ENCODE results near the gene SART1.

DNA sequence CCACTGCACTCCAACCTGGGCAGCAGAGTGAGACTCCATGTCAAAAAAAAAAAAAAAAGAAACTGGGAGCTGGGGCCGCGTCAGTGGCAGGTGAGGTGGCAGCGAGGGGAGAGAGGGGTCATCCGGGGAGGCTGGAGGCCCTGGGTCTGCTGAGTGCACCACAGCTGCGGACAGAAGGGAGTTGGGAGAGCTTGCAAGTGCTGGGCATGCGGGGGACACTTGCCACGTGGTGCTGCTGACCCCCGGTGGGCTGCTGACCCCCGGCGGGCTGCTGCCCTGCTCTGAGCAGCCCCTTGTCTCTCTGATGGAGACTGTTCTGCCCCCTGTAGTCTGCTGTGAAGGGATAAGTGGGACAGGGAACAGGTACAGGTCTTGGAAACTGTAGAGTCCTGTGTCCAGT, 39.7 kb upstream of the SART1 start:
- TF ChIP-seq, protein P1, sequence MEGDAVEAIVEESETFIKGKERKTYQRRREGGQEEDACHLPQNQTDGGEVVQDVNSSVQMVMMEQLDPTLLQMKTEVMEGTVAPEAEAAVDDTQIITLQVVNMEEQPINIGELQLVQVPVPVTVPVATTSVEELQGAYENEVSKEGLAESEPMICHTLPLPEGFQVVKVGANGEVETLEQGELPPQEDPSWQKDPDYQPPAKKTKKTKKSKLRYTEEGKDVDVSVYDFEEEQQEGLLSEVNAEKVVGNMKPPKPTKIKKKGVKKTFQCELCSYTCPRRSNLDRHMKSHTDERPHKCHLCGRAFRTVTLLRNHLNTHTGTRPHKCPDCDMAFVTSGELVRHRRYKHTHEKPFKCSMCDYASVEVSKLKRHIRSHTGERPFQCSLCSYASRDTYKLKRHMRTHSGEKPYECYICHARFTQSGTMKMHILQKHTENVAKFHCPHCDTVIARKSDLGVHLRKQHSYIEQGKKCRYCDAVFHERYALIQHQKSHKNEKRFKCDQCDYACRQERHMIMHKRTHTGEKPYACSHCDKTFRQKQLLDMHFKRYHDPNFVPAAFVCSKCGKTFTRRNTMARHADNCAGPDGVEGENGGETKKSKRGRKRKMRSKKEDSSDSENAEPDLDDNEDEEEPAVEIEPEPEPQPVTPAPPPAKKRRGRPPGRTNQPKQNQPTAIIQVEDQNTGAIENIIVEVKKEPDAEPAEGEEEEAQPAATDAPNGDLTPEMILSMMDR (IDR thresholded peaks at IDR 0.05; ENCODE audit: poor library complexity, severe bottlenecking): no peak
- TF ChIP-seq POLR2AphosphoS5 (IDR thresholded peaks at IDR 0.05): no peak
- TF ChIP-seq RAD21 (conservative IDR thresholded peaks at IDR 0.05): no peak
- TF ChIP-seq TAF1 (IDR thresholded peaks at IDR 0.05; ENCODE audit: low read depth): no peak
- TF ChIP-seq REST (IDR thresholded peaks at IDR 0.05; ENCODE audit: borderline replicate concordance): no peak
- no peak for TF ChIP-seq MXI1 (conservative IDR thresholded peaks at IDR 0.05; ENCODE audit: poor library complexity, severe bottlenecking)
- TF ChIP-seq SMC3 (conservative IDR thresholded peaks at IDR 0.05; ENCODE audit: poor library complexity): no peak
